Measurements from ENCODE around the gene APLP1. TPM values are rescaled to one million over a fixed set of nuclear protein-coding genes. Genes with fewer than 3 reads are reported as not detected.

The APLP1 gene
- total RNA-seq, 1 experiment from 2014 or later: 36.9 TPM

GRCh38 chr19:35844482-35845214 is 23.7 kb upstream of the APLP1 start:
- Mint-ChIP-seq H3K27me3 (ENCODE audit: low read depth) (peaks cover 85% of the 10 kb centered on the region), H3K4me3 (peak overlapping the region; percentile 44 to 90), H3K36me3 (ENCODE audit: insufficient read depth in 1 of 3, low read depth in 3 of 3) (no peaks in the 10 kb centered on the region; a peak in 1 of 7 replicates), H3K27ac (no peak overlapping the region; a peak in 2 of 7 replicates), H3K9me3 (peaks cover 2 to 3% of the 10 kb centered on the region in 2 experiments; a peak in 2 of 5 replicates), H3K4me1 (peaks cover 18 to 25% of the 10 kb centered on the region in 2 experiments)
- Histone ChIP-seq H3K9ac (ENCODE audit: extremely low read depth, insufficient read length, low read length) (no peak overlapping the region), H3K4ac (ENCODE audit: low read depth, low read length) (no peak overlapping the region), H3K27me3 (ENCODE audit: insufficient read depth, low read length) (peaks cover 23% of the 10 kb centered on the region; the same call in 1 of the 2 replicates), H2BK120ac (ENCODE audit: low read depth, low read length, poor library complexity, severe bottlenecking) (no peak overlapping the region), H3K9me3 (ENCODE audit: control insufficient read depth, low read depth, low read length) (no peaks in the 10 kb centered on the region), H3K27ac (ENCODE audit: insufficient read length, low read depth, low read length) (no peak overlapping the region), H4K91ac (ENCODE audit: insufficient read length, low read depth, low read length) (no peak overlapping the region), H2BK5ac (ENCODE audit: insufficient read length, low read length) (no peak overlapping the region), H2AFZ (ENCODE audit: low read length) (no peak overlapping the region), H3K18ac (ENCODE audit: insufficient read length, low read depth, low read length) (no peak overlapping the region), H3K4me2 (ENCODE audit: insufficient read depth, insufficient read length, low read length) (peak overlapping the region; percentile 72), H3K56ac (ENCODE audit: insufficient read length, low read depth, low read length) (no peak overlapping the region), H3K23ac (ENCODE audit: insufficient read length, low read depth, low read length) (no peak overlapping the region), H2BK15ac (ENCODE audit: low read depth, low read length) (no peak overlapping the region), H2BK20ac (ENCODE audit: low read depth, low read length, poor library complexity, severe bottlenecking) (no peak overlapping the region), H3K14ac (ENCODE audit: insufficient read depth, low read length) (no peak overlapping the region), H2BK12ac (ENCODE audit: insufficient read length, low read depth, low read length) (no peak overlapping the region), H3T11ph (ENCODE audit: low read length) (no peak overlapping the region), H4K5ac (ENCODE audit: insufficient read length, low read depth, low read length) (no peak overlapping the region), H4K20me1 (ENCODE audit: control insufficient read depth, insufficient read depth, insufficient read length) (no peaks in the 10 kb centered on the region), H2AK5ac (ENCODE audit: insufficient read length, low read length) (no peak overlapping the region), H3K79me1 (ENCODE audit: insufficient read depth, low read depth, low read length, poor library complexity, severe bottlenecking) (no peaks in the 10 kb centered on the region), H3K23me2 (ENCODE audit: insufficient read length, low read depth, low read length, poor library complexity, severe bottlenecking) (peaks cover 15% of the 10 kb centered on the region), H4K8ac (replicated peaks; ENCODE audit: insufficient read length, low read depth, low read length) (no peak overlapping the region), H3K4me1 (ENCODE audit: insufficient read depth, low read length) (no peaks in the 10 kb centered on the region), H3K79me2 (ENCODE audit: insufficient read depth, low read length) (no peaks in the 10 kb centered on the region)
- DNase-seq: no peak
- TF ChIP-seq CTCF (conservative IDR thresholded peaks at IDR 0.05): no peak
- no CpG with 5 or more reads among the region's 16 CpGs for WGBS (ENCODE audit: extremely low coverage, insufficient read length, low lambda C conversion rate)
